ENCODE measurements around the gene DDR2.

GRCh38 chr1:162736633-162737067 is 104.4 kb downstream of the DDR2 start:
- TF ChIP-seq SUZ12 (IDR thresholded peaks at IDR 0.05; ENCODE audit: extremely low read depth, insufficient read depth, insufficient read length) (no peak), ZNF274 (IDR thresholded peaks at IDR 0.05; ENCODE audit: low read depth, low read length) (no peak), YY1 (IDR thresholded peaks at IDR 0.05; ENCODE audit: insufficient read depth, insufficient read length) (no peak)
